Neuronal stem cell (in vitro differentiated cells): ENCODE data around the gene PACRG.

Source experiments
- DNase-seq: peaks from one replicate; pipeline ENCODE4 v3.0.0-alpha.2; 2013; ENCODE audit warnings: low spot score
- H2AFZ ChIP-seq: one replicate; pipeline ENCODE4 v1.6.1; 2013; ENCODE audit warnings: mild to moderate bottlenecking, low read length, inconsistent platforms
- H2AK5ac ChIP-seq: 2 replicates; pipeline ENCODE4 v1.6.1; 2013; ENCODE audit warnings: low read depth, mild to moderate bottlenecking, inconsistent platforms, low read length, moderate library complexity, mixed read lengths
- H2BK120ac ChIP-seq: 2 replicates; pipeline ENCODE4 v1.6.1; 2013; ENCODE audit warnings: low read depth, mild to moderate bottlenecking, inconsistent platforms, low read length, moderate library complexity, mixed read lengths
- H2BK12ac ChIP-seq: one replicate; pipeline ENCODE4 v1.6.1; 2013; ENCODE audit warnings: low read length, inconsistent platforms
- H2BK15ac ChIP-seq: 2 replicates; pipeline ENCODE4 v1.6.1; 2013; ENCODE audit warnings: mild to moderate bottlenecking, low read length, inconsistent platforms, mixed read lengths
- H2BK5ac ChIP-seq: one replicate; pipeline ENCODE4 v1.6.1; 2013; ENCODE audit warnings: inconsistent platforms, mild to moderate bottlenecking, low read length, moderate library complexity
- H3K14ac ChIP-seq: one replicate; pipeline ENCODE4 v1.6.1; 2013; ENCODE audit warnings: low read length, inconsistent platforms
- H3K18ac ChIP-seq: 2 replicates; pipeline ENCODE4 v1.6.1; 2013; ENCODE audit warnings: low read length, inconsistent platforms
- H3K23ac ChIP-seq: 2 replicates; pipeline ENCODE4 v1.6.1; 2013; ENCODE audit warnings: low read depth, mild to moderate bottlenecking, mixed read lengths, low read length, inconsistent platforms; ENCODE audit not compliant: poor library complexity
- H3K27ac ChIP-seq: replicated peaks from 3 replicates; pipeline ENCODE4 v1.5.1; 2013; ENCODE audit warnings: low read length, inconsistent platforms
- H3K27me3 ChIP-seq, 3 experiments: 2 replicates each; pipeline ENCODE4 v1.6.1; 2013; ENCODE audit warnings: low read length in 3 of 3, mild to moderate bottlenecking in 2 of 3, inconsistent platforms in 1 of 3, low read depth in 1 of 3, mixed read lengths in 1 of 3, moderate library complexity in 1 of 3; ENCODE audit not compliant: control insufficient read depth in 3 of 3, insufficient read depth in 3 of 3
- H3K36me3 ChIP-seq, 2 donors: replicated peaks in 1 of 2; 2 replicates each; pipeline ENCODE4 v1.6.1; 2013; ENCODE audit warnings: low read length in 2 of 2; ENCODE audit not compliant: control insufficient read depth in 2 of 2, insufficient read depth in 2 of 2
- H3K4ac ChIP-seq: 2 replicates; pipeline ENCODE4 v1.6.1; 2013; ENCODE audit warnings: inconsistent platforms, mild to moderate bottlenecking, low read length, moderate library complexity
- H3K4me1 ChIP-seq, 2 donors: 1 replicate in 1 of 2; 2 replicates in 1 of 2; pipeline ENCODE4 v1.6.1; 2013; ENCODE audit warnings: low read length in 2 of 2, low read depth in 1 of 2; ENCODE audit not compliant: control insufficient read depth in 2 of 2, insufficient read depth in 1 of 2
- H3K4me2 ChIP-seq: one replicate; pipeline ENCODE4 v1.6.1; 2013; ENCODE audit warnings: mild to moderate bottlenecking, low read length, inconsistent platforms; ENCODE audit not compliant: insufficient read depth, poor library complexity, severe bottlenecking
- H3K4me3 ChIP-seq, 2 donors: 2 replicates each; pipeline ENCODE4 v1.5.1; 2013; ENCODE audit warnings: low read length in 2 of 2, mild to moderate bottlenecking in 2 of 2, inconsistent platforms in 1 of 2, moderate library complexity in 1 of 2
- H3K79me1 ChIP-seq: one replicate; pipeline ENCODE4 v1.6.1; 2013; ENCODE audit warnings: low read depth, mild to moderate bottlenecking, inconsistent platforms, low read length, moderate library complexity
- H3K9ac ChIP-seq: one replicate; pipeline ENCODE4 v1.6.1; 2013; ENCODE audit warnings: mild to moderate bottlenecking, low read depth, low read length, inconsistent platforms; ENCODE audit not compliant: poor library complexity
- H3K9me3 ChIP-seq, 2 donors: replicated peaks in 1 of 2; 2 replicates each; pipeline versions ENCODE3 to v1.6.1; 2013; ENCODE audit warnings: low read length in 2 of 2, mild to moderate bottlenecking in 2 of 2, inconsistent platforms in 1 of 2, low read depth in 1 of 2, mixed read lengths in 1 of 2, moderate library complexity in 1 of 2; ENCODE audit not compliant: control insufficient read depth in 2 of 2, insufficient read depth in 1 of 2
- H4K8ac ChIP-seq: one replicate; pipeline ENCODE4 v1.6.1; 2013; ENCODE audit warnings: low read depth, mild to moderate bottlenecking, inconsistent platforms, low read length, moderate library complexity
- H4K91ac ChIP-seq: one replicate; pipeline ENCODE4 v1.6.1; 2013; ENCODE audit warnings: low read length, low read depth, mild to moderate bottlenecking, inconsistent platforms; ENCODE audit not compliant: poor library complexity
- WGBS, 2 donors: extraction: QIAGEN DNeasy Blood & Tissue Kit; methylation state at CpG; one replicate each; pipeline ENCODE4 v1.1.7; 2013; ENCODE audit warnings: missing lambda C conversion rate in 2 of 2, mixed read lengths in 1 of 2; ENCODE audit not compliant: insufficient read length in 2 of 2, insufficient replicate concordance in 1 of 2; ENCODE audit errors: extremely low coverage in 2 of 2; 5-methylcytosine and 5-hydroxymethylcytosine counted together

The PACRG gene

GRCh38 chr6:163318071-163318786 lies 590.5 kb downstream of the PACRG start:
- Histone ChIP-seq H3K4me3 (no peak overlapping the region), H3K9ac (no peak overlapping the region), H3K4me1 (peaks cover 5 to 16% of the 10 kb centered on the region in 2 donors), H3K23ac (no peak overlapping the region), H2BK5ac (no peak overlapping the region), H2BK120ac (no peak overlapping the region), H4K91ac (no peak overlapping the region), H4K8ac (no peak overlapping the region), H3K36me3 (no peaks in the 10 kb centered on the region), H3K79me1 (no peaks in the 10 kb centered on the region), H3K27ac (no peak overlapping the region), H2BK12ac (no peak overlapping the region), H2AFZ (no peak overlapping the region), H3K9me3 (no peaks in the 10 kb centered on the region), H2AK5ac (no peak overlapping the region), H3K14ac (no peak overlapping the region), H3K4ac (no peak overlapping the region), H3K18ac (no peak overlapping the region), H3K4me2 (no peak overlapping the region), H2BK15ac (no peak overlapping the region), H3K27me3 (no peaks in the 10 kb centered on the region)
- DNase-seq = no peak
- no CpG with 5 or more reads among the region's 13 CpGs for WGBS, 2 donors

GRCh38 chr6:163319609-163320366 lies 592.0 kb downstream of the PACRG start:
- H3K14ac ChIP-seq = no peak overlapping the region
- no peak overlapping the region for H3K18ac ChIP-seq
- no peak overlapping the region for H4K91ac ChIP-seq
- H3K27me3 ChIP-seq = no peaks in the 10 kb centered on the region
- H3K4me3 ChIP-seq = no peak overlapping the region
- H3K23ac ChIP-seq = no peak overlapping the region
- H3K27ac ChIP-seq = no peak overlapping the region
- no peak overlapping the region for H2BK120ac ChIP-seq
- peaks cover 3 to 19% of the 10 kb centered on the region in 2 donors for H3K4me1 ChIP-seq
- H3K4me2 ChIP-seq = no peak overlapping the region
- no peaks in the 10 kb centered on the region for H3K9me3 ChIP-seq
- no peak for DNase-seq
- no peak overlapping the region for H3K9ac ChIP-seq
- no peaks in the 10 kb centered on the region for H3K36me3 ChIP-seq
- no peak overlapping the region for H2AK5ac ChIP-seq
- no peak overlapping the region for H3K4ac ChIP-seq
- no peak overlapping the region for H2BK15ac ChIP-seq
- H3K79me1 ChIP-seq = no peaks in the 10 kb centered on the region
- no CpG with 5 or more reads among the region's 10 CpGs for WGBS, 2 donors
- H4K8ac ChIP-seq = no peak overlapping the region
- H2BK5ac ChIP-seq = no peak overlapping the region
- no peak overlapping the region for H2AFZ ChIP-seq
- H2BK12ac ChIP-seq = no peak overlapping the region

GRCh38 chr6:163320402-163320801 lies 592.6 kb downstream of the PACRG start:
- Histone ChIP-seq H2BK120ac (no peak overlapping the region), H4K8ac (no peak overlapping the region), H3K36me3 (no peaks in the 10 kb centered on the region), H3K4me2 (no peak overlapping the region), H3K4ac (no peak overlapping the region), H3K79me1 (no peaks in the 10 kb centered on the region), H3K23ac (no peak overlapping the region), H3K4me1 (peaks cover 7 to 19% of the 10 kb centered on the region in 2 donors), H3K27me3 (no peaks in the 10 kb centered on the region), H2BK15ac (no peak overlapping the region), H2BK12ac (no peak overlapping the region), H3K14ac (no peak overlapping the region), H3K4me3 (no peak overlapping the region), H2BK5ac (no peak overlapping the region), H3K9me3 (no peaks in the 10 kb centered on the region), H3K9ac (no peak overlapping the region), H2AK5ac (no peak overlapping the region), H4K91ac (no peak overlapping the region), H3K27ac (no peak overlapping the region), H2AFZ (no peak overlapping the region), H3K18ac (no peak overlapping the region)
- WGBS, 2 donors = no CpG with 5 or more reads among the region's 3 CpGs
- no peak for DNase-seq

- no peak for DNase-seq
- Histone ChIP-seq H3K9ac (no peak overlapping the region), H3K4me3 (no peak overlapping the region), H2BK15ac (no peak overlapping the region), H3K36me3 (no peaks in the 10 kb centered on the region), H4K8ac (no peak overlapping the region), H3K9me3 (no peaks in the 10 kb centered on the region), H3K18ac (no peak overlapping the region), H3K27me3 (no peaks in the 10 kb centered on the region), H4K91ac (no peak overlapping the region), H2BK120ac (no peak overlapping the region), H2BK5ac (no peak overlapping the region), H3K79me1 (no peaks in the 10 kb centered on the region), H3K4ac (no peak overlapping the region), H2BK12ac (no peak overlapping the region), H3K14ac (no peak overlapping the region), H3K23ac (no peak overlapping the region), H2AFZ (no peak overlapping the region), H3K4me1 (peaks cover 8 to 18% of the 10 kb centered on the region in 2 donors), H2AK5ac (no peak overlapping the region), H3K4me2 (no peak overlapping the region), H3K27ac (no peak overlapping the region)
- WGBS, 2 donors = no CpG with 5 or more reads among the region's 2 CpGs
Observed at GRCh38 chr6:163320804-163321203, 593.0 kb downstream of the PACRG start.
